ENCODE results near the gene C10orf105.

C10orf105 gene

DNA sequence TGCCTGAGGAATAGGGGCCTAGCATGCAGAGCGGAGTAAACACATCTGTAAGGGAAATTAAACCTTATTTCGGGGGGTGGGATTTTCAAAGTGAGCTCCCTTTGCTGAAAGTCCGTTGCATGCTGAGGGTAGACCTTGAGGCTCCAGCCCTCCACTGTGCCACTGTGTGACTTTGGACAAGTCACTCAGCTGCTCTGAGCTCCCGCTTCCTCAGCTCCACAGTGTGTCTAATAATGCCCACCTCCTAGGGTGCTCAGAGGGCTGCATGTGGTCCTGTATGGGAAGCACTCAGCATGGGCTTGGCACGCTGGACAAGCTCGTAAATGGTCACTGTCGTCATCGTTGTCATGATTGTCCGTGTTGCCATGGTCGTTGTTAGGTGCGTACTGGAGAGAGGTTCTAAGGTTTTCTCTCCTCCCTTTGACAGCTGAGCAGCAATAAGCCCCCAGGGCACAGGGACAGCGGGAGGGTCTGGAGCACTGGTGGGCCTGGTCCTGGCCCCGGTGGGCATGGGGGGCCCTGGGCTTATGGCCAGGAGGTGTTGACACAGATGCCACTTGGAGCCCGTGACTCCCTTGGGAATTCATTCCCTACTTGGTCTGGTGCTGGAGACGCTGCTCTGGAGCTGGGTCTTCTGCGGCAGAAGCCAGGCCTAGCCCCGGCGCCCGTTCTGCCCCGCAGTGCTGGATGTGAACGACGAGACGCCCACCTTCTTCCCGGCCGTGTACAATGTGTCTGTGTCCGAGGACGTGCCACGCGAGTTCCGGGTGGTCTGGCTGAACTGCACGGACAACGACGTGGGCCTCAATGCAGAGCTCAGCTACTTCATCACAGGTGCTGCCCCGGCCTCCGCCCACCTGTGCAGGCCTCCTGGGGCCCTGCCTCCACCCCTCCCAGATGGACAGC lies 13.1 kb downstream of the C10orf105 start:
- H3K4me3 ChIP-seq (ENCODE audit: low read depth, low read length): no peak overlapping the region
- DNase-seq (ENCODE audit: low read depth): no peak

DNA sequence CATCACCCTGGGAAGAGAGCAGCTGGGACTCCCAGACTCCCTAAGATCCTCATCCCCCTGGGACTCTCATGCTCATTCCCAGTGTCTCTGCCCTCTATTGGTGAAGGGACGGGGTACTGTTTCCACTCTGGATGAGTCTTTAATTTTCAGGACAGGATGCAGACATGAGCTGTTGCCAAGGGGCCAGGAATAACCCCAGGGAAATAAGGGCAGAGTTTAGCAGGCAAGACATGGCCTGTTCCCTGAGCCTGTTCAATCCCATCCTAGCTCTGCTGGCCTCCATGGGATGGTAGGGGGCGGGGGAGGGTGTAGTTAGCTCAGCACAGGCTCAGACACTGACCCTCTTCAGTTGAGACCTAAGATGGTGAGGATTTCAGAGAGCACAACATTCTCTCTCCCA lies 14.0 kb downstream of the C10orf105 start:
- no peak for DNase-seq (ENCODE audit: low read depth)
- no peak overlapping the region for H3K4me3 ChIP-seq (ENCODE audit: low read depth, low read length)

DNA sequence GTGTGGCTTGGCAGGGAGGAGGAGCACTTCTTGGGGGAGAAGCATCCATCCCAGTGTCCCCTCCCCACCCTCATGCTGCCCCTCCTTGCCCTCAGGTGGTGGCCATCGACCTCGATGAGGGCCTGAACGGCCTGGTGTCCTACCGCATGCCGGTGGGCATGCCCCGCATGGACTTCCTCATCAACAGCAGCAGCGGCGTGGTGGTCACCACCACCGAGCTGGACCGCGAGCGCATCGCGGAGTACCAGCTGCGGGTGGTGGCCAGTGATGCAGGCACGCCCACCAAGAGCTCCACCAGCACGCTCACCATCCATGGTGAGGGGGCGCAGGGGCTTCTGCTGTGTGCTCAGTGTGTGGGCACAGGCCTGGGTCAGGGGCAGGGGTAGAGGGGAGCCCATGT lies 14.8 kb downstream of the C10orf105 start:
- H3K4me3 ChIP-seq (ENCODE audit: low read depth, low read length): no peak overlapping the region
- no peak for DNase-seq (ENCODE audit: low read depth)

DNA sequence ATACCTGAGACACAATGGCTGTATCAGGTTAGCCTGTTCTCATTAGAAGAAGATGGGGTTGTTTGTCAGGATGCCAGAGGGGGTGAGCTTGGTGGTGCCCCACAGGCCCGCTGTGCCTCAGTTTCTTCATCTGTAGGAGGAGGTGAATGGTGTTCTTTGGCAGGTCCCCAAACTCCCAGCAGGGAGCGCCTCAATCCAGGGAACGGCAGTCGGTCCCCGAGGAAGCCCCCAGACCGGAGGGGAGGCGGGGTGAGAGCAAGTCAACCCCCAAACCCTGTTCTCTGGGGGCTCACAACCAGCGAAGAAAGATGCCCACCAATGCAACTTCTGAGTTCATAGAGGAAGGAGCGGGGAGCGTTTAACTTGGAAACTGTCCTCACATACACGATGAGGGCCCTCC lies 16.0 kb downstream of the C10orf105 start:
- no peak overlapping the region for H3K4me3 ChIP-seq (ENCODE audit: low read depth, low read length)

DNA sequence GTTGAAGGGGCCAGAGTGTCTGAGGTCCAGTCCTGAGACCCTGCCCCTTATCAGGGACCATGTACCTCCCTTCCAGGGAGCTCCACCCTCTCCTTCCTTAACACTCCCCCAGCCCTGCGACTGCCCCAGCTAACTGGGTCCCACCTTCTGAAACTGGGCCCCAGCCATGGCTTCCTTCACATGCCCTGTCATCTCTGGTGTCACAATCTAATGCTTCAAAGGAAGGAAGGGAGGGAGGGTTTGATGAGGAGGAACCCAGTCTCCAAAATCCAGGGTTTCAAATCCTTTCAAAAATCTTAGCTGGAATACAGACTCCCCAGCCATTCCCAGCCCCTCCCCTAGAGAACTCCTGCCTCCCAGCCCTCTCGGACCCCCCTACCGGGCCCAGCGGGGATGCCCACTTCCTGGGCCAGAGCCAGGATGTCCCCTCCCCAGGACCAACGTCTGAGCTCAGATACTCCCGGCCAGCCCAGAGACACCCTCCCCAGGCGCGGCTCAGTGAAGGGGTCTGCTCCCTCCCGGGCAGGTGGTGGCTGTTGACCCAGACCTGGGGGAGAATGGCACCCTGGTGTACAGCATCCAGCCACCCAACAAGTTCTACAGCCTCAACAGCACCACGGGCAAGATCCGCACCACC lies 18.0 kb downstream of the C10orf105 start:
- no peak overlapping the region for H3K4me3 ChIP-seq (ENCODE audit: low read depth, low read length)
- no peak for DNase-seq (ENCODE audit: low read depth)

More for the DNA sequence above, 16.0 kb downstream of the C10orf105 start:
- no peak for DNase-seq (ENCODE audit: low read depth)

DNA sequence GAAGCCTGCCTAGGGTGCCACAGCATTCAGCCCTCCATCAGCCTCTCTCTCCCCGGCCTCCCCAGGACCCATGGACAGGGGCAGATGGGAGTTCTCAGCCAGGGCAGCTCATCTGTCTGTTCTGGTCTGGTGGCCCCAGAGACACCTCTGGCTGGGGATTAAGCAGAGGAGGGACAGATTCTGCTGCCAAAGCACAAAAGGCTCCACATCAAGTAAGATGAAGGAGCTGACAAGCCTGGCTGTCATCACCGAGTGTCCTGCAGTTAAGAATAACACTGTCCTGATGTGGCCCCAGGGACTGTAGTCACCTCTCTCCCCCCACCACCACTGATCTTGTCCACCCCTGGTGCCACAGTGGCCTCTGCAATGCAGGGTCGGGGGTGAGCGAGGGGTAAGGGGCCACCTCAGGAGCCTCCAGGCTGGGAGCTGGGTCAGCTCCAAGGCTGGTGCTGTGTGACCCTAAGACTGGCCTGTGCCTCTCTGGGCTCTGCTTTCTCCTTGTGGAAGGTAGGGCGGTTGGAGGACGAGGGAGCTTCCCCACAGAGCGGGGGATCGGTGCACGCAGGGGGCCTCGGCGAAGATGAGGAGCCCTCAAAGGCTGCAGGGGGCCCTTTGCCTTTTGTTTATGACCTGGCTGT lies 18.7 kb downstream of the C10orf105 start:
- H3K4me3 ChIP-seq (ENCODE audit: low read depth, low read length): no peak overlapping the region

DNA sequence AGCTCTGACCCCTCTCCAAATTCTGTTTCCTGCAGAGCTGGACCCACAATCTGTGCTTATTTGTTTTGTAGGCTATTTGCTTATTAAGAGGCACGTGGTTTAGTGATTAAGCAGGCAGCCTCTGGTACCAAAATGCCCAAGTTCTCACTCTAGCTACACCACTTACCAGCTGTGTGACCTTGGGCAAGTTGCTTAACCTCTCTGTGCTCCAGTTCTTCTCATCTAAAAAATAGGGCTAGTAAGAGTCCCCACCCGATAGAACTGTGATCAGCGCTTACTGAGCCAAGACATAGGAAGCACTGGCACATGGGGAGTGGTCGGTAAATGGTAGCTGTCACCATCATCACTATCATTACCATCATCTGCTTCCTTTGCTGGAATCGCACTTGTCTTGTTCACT lies 20.8 kb downstream of the C10orf105 start:
- DNase-seq (ENCODE audit: low read depth): no peak
- H3K4me3 ChIP-seq (ENCODE audit: low read depth, low read length): no peak overlapping the region

More for the DNA sequence above, 18.7 kb downstream of the C10orf105 start:
- no peak for DNase-seq (ENCODE audit: low read depth)

DNA sequence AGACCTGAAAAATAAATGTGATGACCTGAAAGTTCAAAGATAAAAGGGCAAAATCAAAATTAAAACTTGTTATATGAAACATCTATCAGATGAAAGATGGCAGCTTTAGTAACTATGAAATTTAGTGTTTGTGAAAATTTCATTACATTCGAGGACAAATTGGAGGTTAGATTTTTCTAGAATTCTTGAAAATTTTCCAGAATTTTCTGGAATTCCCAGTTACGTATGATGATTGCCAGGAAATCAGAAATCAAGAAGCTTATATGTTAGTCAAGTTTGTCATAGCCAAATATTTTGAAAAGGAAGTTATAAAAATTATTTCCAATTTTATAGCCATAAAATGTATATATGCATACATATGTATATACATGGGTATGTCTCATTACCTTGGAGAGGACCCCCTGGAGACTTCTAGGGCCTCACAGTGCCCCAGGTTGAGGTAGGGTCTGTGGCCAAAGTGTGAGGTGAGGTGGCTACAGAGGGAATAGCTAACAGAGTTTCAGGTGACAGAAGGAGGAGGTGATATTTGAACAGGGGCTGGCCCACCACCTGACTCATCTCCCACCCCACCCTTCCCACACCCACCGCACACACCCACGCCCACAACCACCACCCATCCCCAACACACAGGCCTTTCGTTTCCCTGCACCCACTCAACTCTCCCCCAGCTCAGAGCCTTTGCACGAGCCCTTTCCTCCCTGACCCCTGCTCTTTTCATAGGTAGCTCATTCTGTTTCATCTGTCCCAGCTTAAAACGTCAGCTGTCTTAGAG lies 21.5 kb downstream of the C10orf105 start:
- DNase-seq (ENCODE audit: low read depth): no peak
- H3K4me3 ChIP-seq (ENCODE audit: low read depth, low read length): no peak overlapping the region

DNA sequence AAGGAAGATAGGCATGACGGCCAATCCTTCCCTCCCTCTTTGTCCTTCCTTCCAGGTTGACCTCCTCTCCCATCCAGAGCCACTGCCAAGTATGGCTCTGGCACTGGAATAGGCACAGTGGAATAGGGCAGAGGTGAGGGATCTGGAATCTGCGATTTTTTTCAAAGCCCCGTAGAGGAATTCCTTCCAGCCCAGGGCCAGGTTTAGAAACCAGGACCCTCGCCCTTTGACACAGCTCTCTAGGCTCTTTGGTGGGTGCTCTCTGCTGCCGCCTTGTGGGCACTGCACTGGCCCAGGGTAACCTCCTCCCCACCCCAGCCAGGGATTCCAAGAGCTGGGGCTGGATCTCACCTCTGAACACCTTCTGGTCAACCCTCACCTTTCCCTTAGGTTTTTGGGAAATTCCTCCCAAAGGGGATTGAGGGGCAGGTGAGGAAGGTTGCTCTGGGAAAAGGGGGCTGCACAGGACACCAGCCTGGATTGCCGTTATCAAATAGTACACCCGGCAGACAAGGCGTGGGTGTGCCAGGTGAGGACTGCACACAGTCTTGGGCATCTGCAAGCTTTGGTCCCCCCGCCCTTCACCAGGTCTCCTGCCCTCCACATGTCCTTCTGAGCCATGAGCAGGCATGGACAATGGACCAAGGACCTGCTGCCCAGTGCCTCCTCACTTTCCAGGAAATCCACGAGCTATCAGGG lies 22.8 kb downstream of the C10orf105 start:
- no peak overlapping the region for H3K4me3 ChIP-seq (ENCODE audit: low read depth, low read length)
- no peak for DNase-seq (ENCODE audit: low read depth)

DNA sequence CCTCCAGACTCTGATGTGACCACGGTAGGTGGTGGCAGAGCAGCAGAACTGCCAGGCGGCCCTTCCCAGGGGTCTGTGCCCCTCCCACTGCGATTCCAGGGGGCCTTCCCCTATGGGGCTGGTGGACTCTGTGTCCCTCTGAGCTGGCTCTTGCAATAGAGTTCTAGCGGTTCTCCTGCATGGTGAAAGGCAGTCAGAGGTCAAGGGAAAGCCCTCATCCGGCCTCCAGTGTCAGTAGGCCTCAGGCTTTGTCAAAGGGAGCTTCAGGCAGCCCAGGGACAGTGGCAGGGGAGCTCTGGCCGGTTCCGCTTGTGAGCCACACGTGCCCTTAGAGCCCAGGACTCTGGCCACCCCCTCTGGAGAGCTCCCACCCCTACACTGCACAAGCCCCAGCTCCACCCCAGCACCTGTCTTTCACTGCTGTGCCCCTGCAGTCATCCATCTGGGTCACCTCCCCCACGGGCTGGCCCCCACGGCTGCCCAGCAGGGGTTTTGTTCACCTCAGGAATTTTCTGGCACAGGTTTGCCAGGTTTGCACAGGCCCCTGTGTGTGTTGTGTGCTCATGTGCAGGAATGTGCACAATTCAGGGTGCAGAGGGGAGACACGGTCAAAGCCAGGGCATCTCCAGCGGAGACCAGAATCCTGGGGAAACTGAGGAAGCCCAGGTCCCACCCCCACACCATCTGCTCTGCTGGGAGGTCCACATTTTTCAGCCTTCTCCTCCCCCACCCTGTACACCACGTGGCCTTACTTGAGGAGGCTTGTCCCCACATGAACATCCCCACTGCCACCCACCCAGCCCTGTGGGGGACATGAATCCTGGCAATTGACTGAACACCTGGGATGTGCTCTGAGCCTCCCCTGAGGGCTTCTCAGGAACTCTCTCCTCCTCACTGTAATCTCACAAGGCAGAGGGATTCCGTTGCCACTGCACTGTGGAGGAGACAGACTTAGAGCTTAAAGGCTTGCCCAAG lies 23.8 kb downstream of the C10orf105 start:
- no peak for DNase-seq (ENCODE audit: low read depth)
- no peak overlapping the region for H3K4me3 ChIP-seq (ENCODE audit: low read depth, low read length)

DNA sequence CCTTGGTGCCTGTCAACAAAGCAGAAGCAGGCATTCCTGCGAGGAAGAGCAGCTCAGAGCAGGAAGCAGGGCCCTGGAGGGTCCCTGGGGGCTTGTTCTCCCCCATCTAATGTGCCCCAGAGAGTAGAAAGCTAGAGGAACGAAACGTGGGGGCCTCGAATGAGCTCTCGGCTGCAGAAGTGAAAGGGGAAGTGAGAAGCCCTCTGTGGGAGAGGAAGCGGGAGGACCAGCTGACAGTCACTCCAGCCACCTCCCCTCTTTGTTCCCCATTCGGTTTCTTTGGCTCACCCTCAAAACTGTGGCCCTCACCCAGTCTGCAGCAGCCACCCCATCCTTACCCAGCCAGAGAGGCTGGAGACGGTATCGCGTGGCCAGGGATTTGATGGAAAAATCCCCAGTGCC lies 25.0 kb downstream of the C10orf105 start:
- no peak for DNase-seq (ENCODE audit: low read depth)
- H3K4me3 ChIP-seq (ENCODE audit: low read depth, low read length): no peak overlapping the region

DNA sequence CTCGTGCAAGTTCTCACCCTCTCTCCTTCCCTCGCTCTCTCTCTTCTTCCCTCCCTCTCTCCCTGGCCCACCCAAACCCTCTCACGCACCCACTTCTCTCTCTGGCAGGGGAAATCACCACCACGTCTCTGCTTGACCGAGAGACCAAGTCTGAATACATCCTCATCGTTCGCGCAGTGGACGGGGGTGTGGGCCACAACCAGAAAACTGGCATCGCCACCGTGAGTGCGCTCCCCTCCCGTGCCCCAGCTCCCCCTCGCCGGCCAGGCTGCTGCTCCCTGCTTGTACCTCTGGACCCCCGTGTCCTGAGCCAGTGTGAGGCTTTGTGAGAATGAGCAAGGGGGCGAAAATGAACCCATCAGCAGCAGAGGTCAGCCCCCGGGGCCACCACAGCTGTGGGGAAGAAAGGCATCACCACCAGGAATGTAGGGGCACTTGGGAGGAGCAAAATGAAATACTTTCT lies 25.5 kb downstream of the C10orf105 start:
- no peak for DNase-seq (ENCODE audit: low read depth)
- no peak overlapping the region for H3K4me3 ChIP-seq (ENCODE audit: low read depth, low read length)

DNA sequence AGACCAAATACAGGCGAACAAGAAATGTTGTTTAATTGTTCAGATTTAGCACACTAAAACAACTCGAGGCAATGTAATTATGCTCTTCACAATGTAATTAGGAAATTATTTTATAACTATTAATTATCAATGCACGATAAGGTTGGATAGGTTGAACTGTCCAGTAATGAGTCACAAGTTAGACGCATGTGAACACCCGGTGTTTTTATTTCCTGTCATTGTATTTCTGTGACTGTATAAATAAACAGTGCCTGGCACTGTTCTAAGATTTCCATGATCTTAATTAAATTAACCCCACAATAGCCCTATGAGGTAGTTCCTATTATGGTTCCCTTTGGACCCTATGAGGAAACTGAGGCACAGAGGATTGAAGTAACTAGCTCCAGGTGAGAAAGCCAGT lies 26.2 kb downstream of the C10orf105 start:
- no peak overlapping the region for H3K4me3 ChIP-seq (ENCODE audit: low read depth, low read length)
- no peak for DNase-seq (ENCODE audit: low read depth)

DNA sequence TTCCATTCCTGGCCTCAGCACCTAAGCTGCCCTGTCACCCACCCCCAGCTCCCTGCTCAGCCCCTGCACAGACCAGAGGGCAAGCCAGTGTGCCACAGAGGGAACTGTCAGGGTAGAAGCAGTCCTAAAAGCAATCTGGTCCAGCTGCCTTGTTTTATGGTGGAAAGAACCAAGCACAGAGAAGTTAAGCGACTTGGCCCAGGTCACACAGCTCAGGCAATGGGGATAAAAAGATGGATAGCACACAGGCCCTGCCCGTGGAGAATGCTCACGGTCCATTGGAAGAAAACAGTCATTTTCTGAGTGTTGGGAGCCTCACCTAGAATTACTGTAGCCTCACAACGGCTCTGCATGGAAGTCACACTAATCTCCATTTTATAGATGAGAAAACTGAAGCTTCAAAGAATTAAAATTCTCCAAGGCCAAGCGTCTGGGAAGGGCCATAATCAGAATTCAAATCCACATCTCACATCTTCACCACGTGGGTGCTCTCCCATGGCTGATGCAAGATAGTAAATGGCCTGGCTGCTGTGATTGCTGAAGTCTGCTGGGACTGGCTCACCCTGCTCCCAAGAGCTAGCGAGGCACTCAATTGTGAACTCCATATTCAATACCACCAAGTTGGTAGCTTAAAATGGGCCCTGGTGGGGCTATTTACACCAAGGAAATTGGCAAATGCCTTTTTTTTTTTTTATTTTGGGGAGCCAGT lies 26.8 kb downstream of the C10orf105 start:
- DNase-seq (ENCODE audit: low read depth): no peak
- H3K4me3 ChIP-seq (ENCODE audit: low read depth, low read length): no peak overlapping the region

DNA sequence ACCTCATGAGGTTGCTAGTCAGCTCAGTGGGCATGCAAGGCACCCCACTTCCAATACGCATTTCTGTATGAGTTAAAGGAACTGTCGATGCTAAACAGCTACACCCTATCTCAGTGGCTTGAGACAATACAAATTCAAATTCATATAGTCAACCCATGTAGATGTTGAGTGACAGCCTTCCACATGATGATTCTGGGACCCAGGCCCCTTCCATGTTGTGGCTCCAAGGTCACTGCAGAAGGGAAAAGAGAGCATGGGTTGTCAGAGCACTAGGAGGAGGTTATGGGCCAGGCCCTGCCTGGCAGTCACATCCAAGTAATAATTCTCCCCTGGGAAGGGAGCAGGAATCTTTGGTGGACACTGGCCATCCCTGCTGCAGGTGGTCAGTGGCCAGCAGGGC lies 28.2 kb downstream of the C10orf105 start:
- H3K4me3 ChIP-seq (ENCODE audit: low read depth, low read length): no peak overlapping the region
- DNase-seq (ENCODE audit: low read depth): no peak

DNA sequence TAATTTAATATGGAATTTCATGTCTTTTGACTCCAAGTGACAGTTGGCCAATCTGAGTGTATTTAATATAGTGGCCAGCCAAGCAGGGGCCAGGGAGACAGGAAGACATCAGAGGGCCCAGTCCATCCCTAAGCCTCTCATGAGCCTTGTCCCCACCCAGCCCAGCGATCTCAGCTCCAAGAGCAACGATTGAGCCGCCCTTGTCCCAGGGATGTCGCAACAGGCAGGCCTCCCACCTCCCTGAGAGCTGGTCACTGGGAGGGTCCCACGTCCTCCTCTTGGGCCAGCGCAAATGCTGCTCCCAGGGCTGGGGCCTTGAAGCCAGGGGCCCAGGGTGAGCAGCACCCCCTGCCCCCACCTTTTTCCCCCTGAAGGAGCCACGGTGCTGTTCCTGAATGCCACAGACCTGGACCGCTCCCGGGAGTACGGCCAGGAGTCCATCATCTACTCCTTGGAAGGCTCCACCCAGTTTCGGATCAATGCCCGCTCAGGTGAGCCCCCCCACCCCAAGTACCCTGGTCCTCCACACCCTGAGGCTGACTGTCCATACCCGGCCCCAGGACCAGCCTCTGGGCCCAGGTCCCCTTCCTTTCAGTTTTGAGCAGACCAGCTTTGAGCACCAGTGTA lies 29.4 kb downstream of the C10orf105 start:
- H3K4me3 ChIP-seq (ENCODE audit: low read depth, low read length): no peak overlapping the region

DNA sequence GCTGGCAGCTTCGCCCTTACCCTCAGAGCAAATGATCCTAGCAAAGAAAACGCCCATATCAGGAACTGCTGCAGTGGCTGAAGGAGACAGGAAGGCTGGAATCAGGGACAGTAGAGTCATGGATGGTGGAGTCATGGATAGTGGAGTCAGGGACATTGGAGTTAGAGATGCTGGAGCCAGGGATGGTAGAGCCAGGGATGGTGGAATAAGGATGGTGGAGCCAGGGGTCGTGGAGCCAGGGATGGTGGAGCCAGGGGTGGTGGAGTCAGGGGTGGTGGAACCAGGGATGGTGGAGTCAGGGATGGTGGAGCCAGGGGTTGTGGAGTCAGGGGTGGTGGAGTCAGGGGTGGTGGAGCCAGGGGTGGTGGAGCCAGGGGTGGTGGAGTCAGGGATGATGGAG lies 31.3 kb downstream of the C10orf105 start:
- DNase-seq (ENCODE audit: low read depth): no peak
- no peak overlapping the region for H3K4me3 ChIP-seq (ENCODE audit: low read depth, low read length)

More for the DNA sequence above, 29.4 kb downstream of the C10orf105 start:
- no peak for DNase-seq (ENCODE audit: low read depth)

Measured in skeletal muscle cell (primary cell).